Tibial artery (tissue), 4 donors: ENCODE data around the gene UBE2N.

Source experiments
- DNase-seq, 2 donors: peaks; one replicate each; pipeline ENCODE4 v3.0.0-alpha.2; 2019
- H3K27ac ChIP-seq, 2 donors: fragments of 200-600 bp; sonication (generic) in 1 of 2; 1 replicate in 1 of 2; 2 replicates in 1 of 2; pipeline ENCODE4 v1.5.1; 2018 to 2019; ENCODE audit warnings: mild to moderate bottlenecking in 1 of 2
- H3K27me3 ChIP-seq, 2 donors: fragments of 200-600 bp; sonication (generic) in 1 of 2; one replicate each; pipeline versions ENCODE4 v1.5.1 to v1.6.0; 2016 to 2019
- H3K36me3 ChIP-seq, 3 donors: fragments of 200-600 bp; sonication (generic) in 2 of 3; one replicate each; pipeline ENCODE4 v1.5.1; 2016 to 2019; ENCODE audit warnings: mild to moderate bottlenecking in 2 of 3
- H3K4me1 ChIP-seq, 4 donors: fragments of 200-600 bp; sonication (generic) in 2 of 4; 1 replicate in 3 of 4; 2 replicates in 1 of 4; pipeline ENCODE4 v1.5.1; 2016 to 2019
- H3K4me3 ChIP-seq, 2 donors: fragments of 200-600 bp; sonication (generic) in 1 of 2; 1 replicate in 1 of 2; 2 replicates in 1 of 2; pipeline ENCODE4 v1.5.1; 2018 to 2019; ENCODE audit warnings: mild to moderate bottlenecking in 2 of 2
- H3K9me3 ChIP-seq, 3 donors: fragments of 200-600 bp; sonication (generic) in 1 of 3; one replicate each; pipeline ENCODE4 v1.5.1; 2016 to 2019
- intact Hi-C: fragments of 100-400 bp; cut with DNase I; formaldehyde crosslinking; loops from one replicate; pipeline ENCODE4 v1.15.0; 2023; ENCODE audit warnings: low total_unique reads
- TF ChIP-seq, protein P1 (sequence below), 2 experiments: fragments of 200-600 bp in 1 of 2; fragments of 450-650 bp in 1 of 2; IDR thresholded peaks; one replicate each; pipeline ENCODE4 v1.5.1; 2017 to 2019; ENCODE audit warnings: antibody characterized with exemption in 2 of 2, mild to moderate bottlenecking in 1 of 2, moderate library complexity in 1 of 2

The UBE2N gene

DNA sequence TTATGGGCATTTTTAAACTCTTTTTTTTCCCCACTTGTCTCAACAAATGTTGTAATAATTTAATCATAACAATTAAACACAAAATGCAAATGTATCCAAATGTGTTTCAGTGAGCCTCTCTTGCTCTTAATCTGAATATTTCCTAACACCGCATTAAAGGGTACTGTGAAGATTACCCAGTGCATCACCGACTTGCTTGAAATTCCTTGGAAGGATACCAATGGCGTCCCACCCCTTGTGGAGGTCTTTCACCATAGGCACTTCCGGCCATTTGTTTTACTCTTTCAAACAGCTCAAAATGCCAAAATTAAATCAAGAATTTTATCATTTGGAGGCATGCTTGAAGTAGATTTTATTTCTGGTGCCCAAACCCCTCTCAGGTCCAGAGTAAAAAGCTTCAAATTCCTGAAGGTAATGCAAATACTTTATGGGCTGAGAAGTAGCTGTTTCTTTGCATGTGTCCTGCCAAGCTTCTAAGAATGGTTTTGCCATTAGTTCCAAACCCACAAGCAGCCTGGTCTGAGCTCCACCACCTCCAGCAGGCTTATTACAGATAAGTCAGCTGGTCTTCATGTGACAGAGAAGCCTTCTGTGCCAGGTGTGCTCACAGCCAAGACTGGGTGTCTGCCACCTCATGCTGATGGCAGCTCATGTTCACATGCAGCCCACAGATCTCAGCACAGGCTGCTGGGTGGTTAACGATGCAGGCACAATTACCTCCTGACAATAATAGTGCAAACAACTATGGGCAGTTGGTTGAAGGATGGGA, 80.4 kb downstream of the UBE2N start:
- no peak for DNase-seq

GRCh38 chr12:93360688-93361087, 81.1 kb downstream of the UBE2N start:
- Histone ChIP-seq H3K27me3 (no peaks in the 10 kb centered on the region), H3K9me3 (no peaks in the 10 kb centered on the region), H3K27ac (no peak overlapping the region), H3K4me3 (no peak overlapping the region), H3K36me3 (no peaks in the 10 kb centered on the region), H3K4me1 (peaks cover 0 to 35% (median 20%) of the 10 kb centered on the region in 4 donors)
- TF ChIP-seq, protein P1, sequence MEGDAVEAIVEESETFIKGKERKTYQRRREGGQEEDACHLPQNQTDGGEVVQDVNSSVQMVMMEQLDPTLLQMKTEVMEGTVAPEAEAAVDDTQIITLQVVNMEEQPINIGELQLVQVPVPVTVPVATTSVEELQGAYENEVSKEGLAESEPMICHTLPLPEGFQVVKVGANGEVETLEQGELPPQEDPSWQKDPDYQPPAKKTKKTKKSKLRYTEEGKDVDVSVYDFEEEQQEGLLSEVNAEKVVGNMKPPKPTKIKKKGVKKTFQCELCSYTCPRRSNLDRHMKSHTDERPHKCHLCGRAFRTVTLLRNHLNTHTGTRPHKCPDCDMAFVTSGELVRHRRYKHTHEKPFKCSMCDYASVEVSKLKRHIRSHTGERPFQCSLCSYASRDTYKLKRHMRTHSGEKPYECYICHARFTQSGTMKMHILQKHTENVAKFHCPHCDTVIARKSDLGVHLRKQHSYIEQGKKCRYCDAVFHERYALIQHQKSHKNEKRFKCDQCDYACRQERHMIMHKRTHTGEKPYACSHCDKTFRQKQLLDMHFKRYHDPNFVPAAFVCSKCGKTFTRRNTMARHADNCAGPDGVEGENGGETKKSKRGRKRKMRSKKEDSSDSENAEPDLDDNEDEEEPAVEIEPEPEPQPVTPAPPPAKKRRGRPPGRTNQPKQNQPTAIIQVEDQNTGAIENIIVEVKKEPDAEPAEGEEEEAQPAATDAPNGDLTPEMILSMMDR (IDR thresholded peaks at IDR 0.05) = no peak
- DNase-seq = no peak
- intact Hi-C loops = no loop called here

More for the DNA sequence above, 80.4 kb downstream of the UBE2N start:
- H3K36me3 ChIP-seq = no peaks in the 10 kb centered on the region
- no peaks in the 10 kb centered on the region for H3K9me3 ChIP-seq
- H3K4me3 ChIP-seq = no peak overlapping the region
- no peaks in the 10 kb centered on the region for H3K27me3 ChIP-seq
- peaks cover 0 to 41% (median 23%) of the 10 kb centered on the region in 4 donors for H3K4me1 ChIP-seq
- intact Hi-C loops = no loop called here
- peak overlapping the region in 1 of 2 donors; percentile 26 for H3K27ac ChIP-seq
- TF ChIP-seq, protein P1 (IDR thresholded peaks at IDR 0.05) = no peak

- H3K9me3 ChIP-seq = no peaks in the 10 kb centered on the region
- TF ChIP-seq, protein P1 (IDR thresholded peaks at IDR 0.05) = no peak
- intact Hi-C loops = no loop called here
- H3K4me3 ChIP-seq = no peak overlapping the region
- DNase-seq = no peak
- H3K27ac ChIP-seq = no peak overlapping the region
- H3K4me1 ChIP-seq = peaks cover 0 to 29% (median 17%) of the 10 kb centered on the region in 4 donors
- no peaks in the 10 kb centered on the region for H3K27me3 ChIP-seq
- H3K36me3 ChIP-seq = no peaks in the 10 kb centered on the region
These were observed 82.9 kb downstream of the UBE2N start for GRCh38 chr12:93358821-93359220.

GRCh38 chr12:93358058-93358457, 83.7 kb downstream of the UBE2N start:
- no peak for DNase-seq
- Histone ChIP-seq H3K4me3 (no peak overlapping the region), H3K9me3 (no peaks in the 10 kb centered on the region), H3K27ac (no peak overlapping the region), H3K4me1 (peaks cover 0 to 29% (median 17%) of the 10 kb centered on the region in 4 donors), H3K36me3 (no peaks in the 10 kb centered on the region), H3K27me3 (no peaks in the 10 kb centered on the region)
- intact Hi-C loops = no loop called here
- TF ChIP-seq, protein P1 (IDR thresholded peaks at IDR 0.05) = no peak

DNA sequence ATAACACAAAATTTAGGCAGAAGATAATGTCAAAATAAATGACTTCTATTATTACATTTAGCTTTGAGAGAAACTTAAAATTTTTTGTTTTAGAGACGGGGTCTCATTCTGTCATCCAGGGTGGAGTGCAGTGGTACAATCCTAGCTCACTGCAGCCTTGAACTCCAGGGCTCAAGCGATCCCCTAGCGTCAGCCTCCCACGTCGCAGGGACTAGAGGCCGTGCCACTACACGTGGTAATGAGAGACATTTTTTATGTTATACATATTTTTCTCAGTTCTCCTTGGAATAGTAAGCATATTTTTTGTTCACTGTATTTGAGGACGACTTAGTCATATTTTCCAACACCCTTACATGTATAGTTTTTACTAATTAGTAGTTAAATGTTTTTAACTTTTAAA, 85.5 kb downstream of the UBE2N start:
- H3K4me1 ChIP-seq = peaks cover 0 to 27% (median 15%) of the 10 kb centered on the region in 4 donors
- no peak for DNase-seq
- no peak overlapping the region for H3K4me3 ChIP-seq
- no peaks in the 10 kb centered on the region for H3K27me3 ChIP-seq
- no peaks in the 10 kb centered on the region for H3K9me3 ChIP-seq
- H3K27ac ChIP-seq = no peak overlapping the region
- TF ChIP-seq, protein P1 (IDR thresholded peaks at IDR 0.05) = no peak
- no peaks in the 10 kb centered on the region for H3K36me3 ChIP-seq
- intact Hi-C loops = no loop called here
